ENCODE data around the gene ENTHD1. TPM values are rescaled to one million over a fixed set of nuclear protein-coding genes. Genes with fewer than 3 reads are reported as not detected.

Gene ENTHD1
- total RNA-seq, 4 donors from 2014 or later: not detected

- no peaks in the 10 kb centered on the region for H3K4me1 ChIP-seq
- H3K27me3 ChIP-seq: peaks cover 29% of the 10 kb centered on the region
- no peak for TF ChIP-seq POLR2A (IDR thresholded peaks at IDR 0.05)
- no peak for TF ChIP-seq POLR2AphosphoS5 (IDR thresholded peaks at IDR 0.05)
- no peak for TF ChIP-seq EP300 (IDR thresholded peaks at IDR 0.05)
- TF ChIP-seq CTCF (IDR thresholded peaks at IDR 0.05): no peak
- no peaks in the 10 kb centered on the region for H3K9me3 ChIP-seq
- no peak for DNase-seq (ENCODE audit: low spot score in 2 of 2)
- 87% methylated on average over 5 of the region's 5 CpGs for WGBS
- no peak overlapping the region for H3K4me3 ChIP-seq
- no peak overlapping the region for H3K27ac ChIP-seq
- no peaks in the 10 kb centered on the region for H3K36me3 ChIP-seq
Observed at GRCh38 chr22:39805117-39805516, 88.4 kb downstream of the ENTHD1 start.

- DNase-seq (ENCODE audit: low spot score in 2 of 2): no peak
- H3K4me3 ChIP-seq: no peak overlapping the region
- no peak overlapping the region for H3K27ac ChIP-seq
- no peaks in the 10 kb centered on the region for H3K4me1 ChIP-seq
- TF ChIP-seq POLR2AphosphoS5 (IDR thresholded peaks at IDR 0.05): no peak
- no peak for TF ChIP-seq POLR2A (IDR thresholded peaks at IDR 0.05)
- no peak for TF ChIP-seq EP300 (IDR thresholded peaks at IDR 0.05)
- TF ChIP-seq CTCF (IDR thresholded peaks at IDR 0.05): no peak
- H3K27me3 ChIP-seq: peaks cover 29% of the 10 kb centered on the region
- no peaks in the 10 kb centered on the region for H3K36me3 ChIP-seq
- H3K9me3 ChIP-seq: peaks cover 17% of the 10 kb centered on the region
- WGBS: 87% methylated on average over 4 of the region's 4 CpGs
Observed at GRCh38 chr22:39802682-39803081, 90.9 kb downstream of the ENTHD1 start.

- WGBS: 67% methylated on average over 2 of the region's 2 CpGs
Observed at GRCh38 chr22:39800790-39801520, 92.6 kb downstream of the ENTHD1 start.

GRCh38 chr22:39797528-39798147 is 95.9 kb downstream of the ENTHD1 start:
- H3K4me1 ChIP-seq: no peaks in the 10 kb centered on the region
- no peak for TF ChIP-seq CTCF (IDR thresholded peaks at IDR 0.05)
- TF ChIP-seq POLR2AphosphoS5 (IDR thresholded peaks at IDR 0.05): no peak
- TF ChIP-seq EP300 (IDR thresholded peaks at IDR 0.05): no peak
- no peak for TF ChIP-seq POLR2A (IDR thresholded peaks at IDR 0.05)
- H3K9me3 ChIP-seq: peaks cover 21% of the 10 kb centered on the region
- no peak overlapping the region for H3K4me3 ChIP-seq
- no peak overlapping the region for H3K27ac ChIP-seq
- peaks cover 6% of the 10 kb centered on the region for H3K27me3 ChIP-seq
- DNase-seq (ENCODE audit: low spot score in 2 of 2): no peak
- H3K36me3 ChIP-seq: no peaks in the 10 kb centered on the region

More at GRCh38 chr22:39800790-39801520, 92.6 kb downstream of the ENTHD1 start:
- Histone ChIP-seq H3K27me3 (peaks cover 20% of the 10 kb centered on the region), H3K27ac (no peak overlapping the region), H3K9me3 (peaks cover 21% of the 10 kb centered on the region), H3K4me3 (no peak overlapping the region), H3K4me1 (no peaks in the 10 kb centered on the region), H3K36me3 (no peaks in the 10 kb centered on the region)
- TF ChIP-seq EP300 (IDR thresholded peaks at IDR 0.05) (no peak), POLR2A (IDR thresholded peaks at IDR 0.05) (no peak), POLR2AphosphoS5 (IDR thresholded peaks at IDR 0.05) (no peak), CTCF (IDR thresholded peaks at IDR 0.05) (no peak)
- DNase-seq (ENCODE audit: low spot score in 2 of 2): no peak

- no peaks in the 10 kb centered on the region for H3K9me3 ChIP-seq
- H3K27me3 ChIP-seq: peaks cover 5% of the 10 kb centered on the region
- H3K4me1 ChIP-seq: no peaks in the 10 kb centered on the region
- H3K36me3 ChIP-seq: no peaks in the 10 kb centered on the region
- WGBS: 51% methylated on average over 2 of the region's 2 CpGs
- DNase-seq (ENCODE audit: low spot score in 2 of 2): no peak
- no peak overlapping the region for H3K4me3 ChIP-seq
- TF ChIP-seq POLR2A (IDR thresholded peaks at IDR 0.05) (no peak), POLR2AphosphoS5 (IDR thresholded peaks at IDR 0.05) (no peak)
- H3K27ac ChIP-seq: no peak overlapping the region
Observed at GRCh38 chr22:39789788-39790187, 103.8 kb downstream of the ENTHD1 start.

Measured in suprapubic skin (tissue), 4 donors.